Measurements from ENCODE around the gene TOR4A.

GRCh38 chr9:137232101-137232500 lies 45.4 kb upstream of the TOR4A start:
- TF ChIP-seq CTCF (IDR thresholded peaks at IDR 0.05) = no peak
- no peak for TF ChIP-seq EP300 (IDR thresholded peaks at IDR 0.05)
- TF ChIP-seq POLR2A (IDR thresholded peaks at IDR 0.05) = no peak
